ENCODE data around the gene AK3. TPM values are rescaled to one million over a fixed set of nuclear protein-coding genes. Genes with fewer than 3 reads are reported as not detected.
A peak's percentile ranks its signal among the peaks of the same experiment; 100 is the strongest.

Gene AK3
- total RNA-seq, 1 donor from 2014 or later = 45.1 TPM

GRCh38 chr9:4748612-4749011 lies 7.6 kb upstream of the AK3 start:
- no peak overlapping the region for H3K4me3 ChIP-seq (ENCODE audit: insufficient read depth, low read depth, low read length)
- no peak overlapping the region for H3K9ac ChIP-seq (ENCODE audit: low read length)
- H3K27me3 Mint-ChIP-seq (ENCODE audit: low read depth, unreplicated experiment) = peaks cover 2% of the 10 kb centered on the region
- no peaks in the 10 kb centered on the region for H3K36me3 ChIP-seq (ENCODE audit: insufficient read depth, low read length)
- no peak overlapping the region for H3K27ac Mint-ChIP-seq (ENCODE audit: unreplicated experiment)
- H3K79me2 ChIP-seq (ENCODE audit: insufficient read depth, low read length) = no peaks in the 10 kb centered on the region
- no peak overlapping the region for H3K4me3 Mint-ChIP-seq (ENCODE audit: unreplicated experiment)
- no peak overlapping the region for H3K4me2 ChIP-seq (ENCODE audit: low read length)
- H4K20me1 ChIP-seq (ENCODE audit: insufficient read depth, low read length) = no peaks in the 10 kb centered on the region
- no peaks in the 10 kb centered on the region for H3K9me3 ChIP-seq (ENCODE audit: insufficient read depth, low read depth, low read length)
- H3K9me3 Mint-ChIP-seq (ENCODE audit: unreplicated experiment) = no peaks in the 10 kb centered on the region
- FAIRE-seq (no peak), DNase-seq (ENCODE audit: low read depth) (no peak)
- no peak overlapping the region for H2AFZ ChIP-seq (ENCODE audit: low read depth, low read length)
- no peaks in the 10 kb centered on the region for H3K36me3 Mint-ChIP-seq (ENCODE audit: low read depth, unreplicated experiment)
- no peak for TF ChIP-seq CTCF (IDR thresholded peaks at IDR 0.05; ENCODE audit: insufficient read depth, low read depth, low read length)
- TF ChIP-seq EZH2 (IDR thresholded peaks at IDR 0.05; ENCODE audit: insufficient read depth, low read length) = no peak
- no peaks in the 10 kb centered on the region for H3K27me3 ChIP-seq (ENCODE audit: insufficient read depth, low read length)
- no peak overlapping the region for H3K27ac ChIP-seq (ENCODE audit: low read depth, low read length)
- peaks cover 2% of the 10 kb centered on the region for H3K4me1 Mint-ChIP-seq (ENCODE audit: low read depth, unreplicated experiment)
- no peaks in the 10 kb centered on the region for H3K4me1 ChIP-seq (ENCODE audit: insufficient read depth, low read length)

GRCh38 chr9:4746278-4747030 lies 5.5 kb upstream of the AK3 start:
- H3K27ac Mint-ChIP-seq (ENCODE audit: unreplicated experiment) = no peak overlapping the region
- no peak overlapping the region for H3K27ac ChIP-seq (ENCODE audit: low read depth, low read length)
- H3K27me3 Mint-ChIP-seq (ENCODE audit: low read depth, unreplicated experiment) = no peaks in the 10 kb centered on the region
- H3K9me3 ChIP-seq (ENCODE audit: insufficient read depth, low read depth, low read length) = no peaks in the 10 kb centered on the region
- no peak for TF ChIP-seq CTCF (IDR thresholded peaks at IDR 0.05; ENCODE audit: insufficient read depth, low read depth, low read length)
- DNase-seq (ENCODE audit: low read depth) (no peak), FAIRE-seq (no peak)
- H3K9me3 Mint-ChIP-seq (ENCODE audit: unreplicated experiment) = peaks cover 2% of the 10 kb centered on the region
- H3K27me3 ChIP-seq (ENCODE audit: insufficient read depth, low read length) = no peaks in the 10 kb centered on the region
- H3K9ac ChIP-seq (ENCODE audit: low read length) = no peak overlapping the region
- no peaks in the 10 kb centered on the region for H3K79me2 ChIP-seq (ENCODE audit: insufficient read depth, low read length)
- H3K36me3 ChIP-seq (ENCODE audit: insufficient read depth, low read length) = no peaks in the 10 kb centered on the region
- no peaks in the 10 kb centered on the region for H3K36me3 Mint-ChIP-seq (ENCODE audit: low read depth, unreplicated experiment)
- no peak overlapping the region for H2AFZ ChIP-seq (ENCODE audit: low read depth, low read length)
- H3K4me1 Mint-ChIP-seq (ENCODE audit: low read depth, unreplicated experiment) = peaks cover 13% of the 10 kb centered on the region
- no peaks in the 10 kb centered on the region for H4K20me1 ChIP-seq (ENCODE audit: insufficient read depth, low read length)
- no peak overlapping the region for H3K4me3 Mint-ChIP-seq (ENCODE audit: unreplicated experiment)
- H3K4me2 ChIP-seq (ENCODE audit: low read length) = no peak overlapping the region
- no peaks in the 10 kb centered on the region for H3K4me1 ChIP-seq (ENCODE audit: insufficient read depth, low read length)
- H3K4me3 ChIP-seq (ENCODE audit: insufficient read depth, low read depth, low read length) = no peak overlapping the region

- Histone ChIP-seq H3K4me3 (ENCODE audit: insufficient read depth, low read depth, low read length) (no peak overlapping the region), H3K9me3 (ENCODE audit: insufficient read depth, low read depth, low read length) (no peaks in the 10 kb centered on the region), H4K20me1 (ENCODE audit: insufficient read depth, low read length) (no peaks in the 10 kb centered on the region), H3K9ac (ENCODE audit: low read length) (no peak overlapping the region), H3K4me2 (ENCODE audit: low read length) (no peak overlapping the region), H3K79me2 (ENCODE audit: insufficient read depth, low read length) (peaks cover 22% of the 10 kb centered on the region), H2AFZ (ENCODE audit: low read depth, low read length) (no peak overlapping the region), H3K27ac (ENCODE audit: low read depth, low read length) (no peak overlapping the region), H3K36me3 (ENCODE audit: insufficient read depth, low read length) (no peaks in the 10 kb centered on the region), H3K4me1 (ENCODE audit: insufficient read depth, low read length) (no peaks in the 10 kb centered on the region), H3K27me3 (ENCODE audit: insufficient read depth, low read length) (no peaks in the 10 kb centered on the region)
- peaks cover 18% of the 10 kb centered on the region for H3K4me1 Mint-ChIP-seq (ENCODE audit: low read depth, unreplicated experiment)
- FAIRE-seq (no peak), DNase-seq (ENCODE audit: low read depth) (no peak)
- peaks cover 2% of the 10 kb centered on the region for H3K36me3 Mint-ChIP-seq (ENCODE audit: low read depth, unreplicated experiment)
- TF ChIP-seq CTCF (IDR thresholded peaks at IDR 0.05; ENCODE audit: insufficient read depth, low read depth, low read length) (no peak), EZH2 (IDR thresholded peaks at IDR 0.05; ENCODE audit: insufficient read depth, low read length) (no peak)
- no peak overlapping the region for H3K4me3 Mint-ChIP-seq (ENCODE audit: unreplicated experiment)
- H3K27me3 Mint-ChIP-seq (ENCODE audit: low read depth, unreplicated experiment) = no peaks in the 10 kb centered on the region
- H3K9me3 Mint-ChIP-seq (ENCODE audit: unreplicated experiment) = peaks cover 2% of the 10 kb centered on the region
- peak overlapping the region; percentile 35 for H3K27ac Mint-ChIP-seq (ENCODE audit: unreplicated experiment)
Measured at GRCh38 chr9:4743131-4743875, 2.3 kb upstream of the AK3 start.

All from astrocyte (in vitro differentiated cells and primary cell).